ENCODE measurements around the gene RAP1GAP2. TPM values are rescaled to one million over a fixed set of nuclear protein-coding genes. Genes with fewer than 3 reads are reported as not detected.
"Not testable (repeated sequence)": the region's sequence is repeated elsewhere in the genome, so short reads cannot be mapped to it uniquely, and the experiment has no call there.

The RAP1GAP2 gene
- total RNA-seq, 2 experiments from 2014 or later = 9.4 to 11.0 TPM

DNA sequence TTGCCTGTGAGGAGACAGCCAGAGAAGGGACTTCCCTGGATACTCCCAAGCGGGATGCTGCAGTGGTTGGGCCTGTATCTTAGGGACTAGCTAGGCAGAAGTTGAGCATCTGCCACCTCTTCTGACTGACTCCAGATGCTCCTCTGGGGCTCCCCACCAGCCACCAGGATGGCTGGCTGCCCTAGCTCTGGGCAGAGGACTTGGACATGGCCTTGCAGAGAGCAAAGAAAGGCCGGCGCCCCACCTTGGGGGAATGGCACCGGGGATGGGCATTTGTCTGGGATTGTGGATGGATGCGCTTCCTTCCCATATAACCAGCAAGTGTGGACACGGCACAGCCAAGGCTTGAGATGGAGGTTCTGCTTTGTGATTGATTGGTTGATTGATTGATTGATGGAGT is 198.2 kb downstream of the RAP1GAP2 start:
- H3K4me3 Mint-ChIP-seq = no peak overlapping the region
- no peaks in the 10 kb centered on the region for H3K27me3 Mint-ChIP-seq (ENCODE audit: low read depth)
- CTCF ChIA-PET = no interaction called here
- peaks cover 4% of the 10 kb centered on the region for H3K4me1 Mint-ChIP-seq (ENCODE audit: low read depth)
- POLR2A ChIA-PET = no interaction called here
- H3K9me3 Mint-ChIP-seq (ENCODE audit: insufficient read depth) = no peaks in the 10 kb centered on the region
- ATAC-seq = no peak
- no peak overlapping the region for H3K27ac Mint-ChIP-seq
- no peak for DNase-seq
- no peaks in the 10 kb centered on the region for H3K36me3 Mint-ChIP-seq (ENCODE audit: low read depth)

DNA sequence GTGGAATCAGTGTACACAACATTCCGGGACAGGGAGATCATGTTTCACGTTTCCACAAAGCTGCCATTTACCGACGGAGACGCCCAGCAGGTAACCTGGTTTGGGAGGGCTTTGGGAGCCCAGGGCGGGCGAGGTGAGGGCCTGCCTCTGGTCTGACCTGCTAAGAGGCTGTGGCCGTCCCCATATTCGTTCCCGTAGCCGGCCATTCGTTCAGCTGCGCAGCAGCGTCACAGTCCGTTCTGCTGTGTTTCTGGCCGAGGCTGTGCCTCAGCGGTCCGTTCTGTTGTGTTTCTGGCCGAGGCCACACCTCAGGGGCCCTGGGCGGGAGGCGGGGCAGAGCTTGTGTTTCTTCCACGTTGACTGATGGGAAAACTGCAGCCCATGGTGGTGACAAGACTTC is 199.1 kb downstream of the RAP1GAP2 start:
- Mint-ChIP-seq H3K4me1 (ENCODE audit: low read depth) (peaks cover 2% of the 10 kb centered on the region), H3K27ac (no peak overlapping the region), H3K9me3 (ENCODE audit: insufficient read depth) (no peaks in the 10 kb centered on the region), H3K27me3 (ENCODE audit: low read depth) (no peaks in the 10 kb centered on the region), H3K36me3 (ENCODE audit: low read depth) (no peaks in the 10 kb centered on the region), H3K4me3 (no peak overlapping the region)
- no peak for DNase-seq
- ChIA-PET POLR2A (no interaction called here), CTCF (no interaction called here)
- ATAC-seq = no peak

DNA sequence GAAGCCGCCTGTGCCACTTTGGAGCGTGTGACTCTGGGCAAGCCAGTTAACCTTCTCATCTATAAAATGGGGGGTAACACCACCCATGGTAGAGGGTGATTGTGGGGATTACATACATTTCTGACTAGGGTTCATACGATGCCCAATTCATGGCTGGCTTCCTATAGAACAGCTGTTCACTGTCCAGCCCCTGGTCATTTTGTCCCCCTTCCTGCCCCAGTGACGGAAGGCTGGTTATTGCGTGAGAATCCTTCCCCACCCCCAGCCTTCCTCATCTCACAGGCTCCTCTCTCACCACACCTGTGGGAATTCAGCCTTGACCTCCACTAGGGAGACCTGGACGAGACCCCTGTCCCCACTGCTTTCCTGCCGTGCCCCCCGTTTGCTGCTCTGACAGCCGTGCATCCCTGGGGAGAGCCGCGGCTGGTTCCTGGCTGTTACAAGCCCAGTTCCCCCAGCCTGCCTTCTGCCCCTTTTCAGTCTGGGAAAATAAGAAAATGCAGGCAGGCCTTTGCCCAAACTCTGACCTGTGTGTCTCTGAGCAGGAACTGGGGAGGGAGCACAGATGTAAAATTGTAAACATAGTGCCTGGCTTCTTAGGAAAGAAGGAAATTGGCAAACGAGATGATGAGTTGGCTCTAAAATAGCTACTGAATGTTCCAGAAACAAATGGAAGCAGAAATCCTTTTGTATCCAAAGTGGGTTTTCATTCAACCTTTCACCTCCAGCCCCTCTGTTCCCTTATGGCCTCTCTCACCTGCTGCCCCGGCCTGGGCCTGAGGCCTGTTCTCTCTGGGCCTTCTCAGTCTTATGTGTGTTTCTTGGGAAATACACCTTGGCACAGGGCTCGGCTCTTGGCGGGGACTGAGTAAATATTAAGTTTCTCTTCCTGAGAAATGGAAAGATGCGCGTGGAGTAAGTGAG is 199.9 kb downstream of the RAP1GAP2 start:
- CTCF ChIA-PET = no interaction called here
- POLR2A ChIA-PET = no interaction called here
- no peaks in the 10 kb centered on the region for H3K4me1 Mint-ChIP-seq (ENCODE audit: low read depth)
- H3K4me3 Mint-ChIP-seq = no peak overlapping the region
- no peaks in the 10 kb centered on the region for H3K36me3 Mint-ChIP-seq (ENCODE audit: low read depth)
- no peak overlapping the region for H3K27ac Mint-ChIP-seq
- no peaks in the 10 kb centered on the region for H3K9me3 Mint-ChIP-seq (ENCODE audit: insufficient read depth)
- DNase-seq (no peak), ATAC-seq (no peak)
- H3K27me3 Mint-ChIP-seq (ENCODE audit: low read depth) = no peaks in the 10 kb centered on the region

DNA sequence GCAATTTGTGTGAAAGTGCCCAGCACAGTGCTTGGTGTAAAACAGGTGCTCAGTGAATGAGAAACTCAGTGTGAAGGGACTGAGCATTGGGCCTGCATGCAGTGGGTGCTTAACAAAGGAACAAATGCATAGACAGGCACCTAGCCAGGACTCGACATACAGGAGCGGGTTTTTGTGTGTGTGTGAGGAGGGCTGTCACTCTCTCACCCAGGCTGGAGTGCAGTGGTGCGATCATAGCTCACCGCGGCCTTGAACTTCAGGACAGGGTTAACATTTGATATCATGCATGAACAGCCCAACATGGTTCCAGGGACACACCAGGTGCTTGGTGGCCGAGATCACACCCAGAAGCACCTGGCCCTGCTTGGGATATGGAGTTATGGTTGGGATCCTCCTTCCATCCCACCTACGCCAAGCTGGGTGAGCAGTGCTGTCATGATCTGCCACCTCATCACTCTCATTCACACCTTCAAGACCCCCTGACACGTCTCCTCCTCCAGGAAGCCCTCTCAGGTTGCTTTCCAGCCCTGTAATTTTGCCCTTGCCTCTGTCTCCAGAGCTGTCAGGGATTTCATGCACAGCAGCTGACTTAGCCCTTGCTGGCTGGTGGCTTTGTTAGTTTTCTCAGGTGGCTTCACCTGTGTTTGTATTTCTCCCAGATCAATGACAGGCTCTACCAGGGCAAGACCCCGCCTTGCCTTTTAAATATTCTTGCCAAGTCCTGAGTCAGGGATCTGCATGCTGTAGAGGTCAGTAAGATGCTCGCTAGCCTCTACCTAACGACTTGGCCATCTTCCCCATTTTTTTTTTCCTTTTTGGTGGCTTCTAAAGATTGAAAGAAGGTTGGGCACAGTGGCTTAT is 200.8 kb downstream of the RAP1GAP2 start:
- Mint-ChIP-seq H3K27ac (no peak overlapping the region), H3K27me3 (ENCODE audit: low read depth) (no peaks in the 10 kb centered on the region), H3K4me1 (ENCODE audit: low read depth) (no peaks in the 10 kb centered on the region), H3K36me3 (ENCODE audit: low read depth) (no peaks in the 10 kb centered on the region), H3K4me3 (no peak overlapping the region), H3K9me3 (ENCODE audit: insufficient read depth) (no peaks in the 10 kb centered on the region)
- DNase-seq (no peak), ATAC-seq (no peak)
- CTCF ChIA-PET = no interaction called here
- POLR2A ChIA-PET = no interaction called here

GRCh38 chr17:2998469-2998901 is 202.2 kb downstream of the RAP1GAP2 start:
- ATAC-seq; DNase-seq; H3K27ac Mint-ChIP-seq; POLR2A ChIA-PET; H3K4me1 Mint-ChIP-seq (ENCODE audit: low read depth); H3K9me3 Mint-ChIP-seq (ENCODE audit: insufficient read depth); CTCF ChIA-PET; H3K27me3 Mint-ChIP-seq (ENCODE audit: low read depth); H3K36me3 Mint-ChIP-seq (ENCODE audit: low read depth); H3K4me3 Mint-ChIP-seq: not testable (repeated sequence)

GRCh38 chr17:3002538-3003295 is 206.5 kb downstream of the RAP1GAP2 start:
- no peaks in the 10 kb centered on the region for H3K36me3 Mint-ChIP-seq (ENCODE audit: low read depth)
- H3K9me3 Mint-ChIP-seq (ENCODE audit: insufficient read depth) = no peaks in the 10 kb centered on the region
- H3K4me3 Mint-ChIP-seq = no peak overlapping the region
- ATAC-seq (peak; percentile 19), DNase-seq (no peak)
- CTCF ChIA-PET = no interaction called here
- POLR2A ChIA-PET = no interaction called here
- peaks cover 6% of the 10 kb centered on the region for H3K4me1 Mint-ChIP-seq (ENCODE audit: low read depth)
- H3K27ac Mint-ChIP-seq = no peak overlapping the region
- no peaks in the 10 kb centered on the region for H3K27me3 Mint-ChIP-seq (ENCODE audit: low read depth)

DNA sequence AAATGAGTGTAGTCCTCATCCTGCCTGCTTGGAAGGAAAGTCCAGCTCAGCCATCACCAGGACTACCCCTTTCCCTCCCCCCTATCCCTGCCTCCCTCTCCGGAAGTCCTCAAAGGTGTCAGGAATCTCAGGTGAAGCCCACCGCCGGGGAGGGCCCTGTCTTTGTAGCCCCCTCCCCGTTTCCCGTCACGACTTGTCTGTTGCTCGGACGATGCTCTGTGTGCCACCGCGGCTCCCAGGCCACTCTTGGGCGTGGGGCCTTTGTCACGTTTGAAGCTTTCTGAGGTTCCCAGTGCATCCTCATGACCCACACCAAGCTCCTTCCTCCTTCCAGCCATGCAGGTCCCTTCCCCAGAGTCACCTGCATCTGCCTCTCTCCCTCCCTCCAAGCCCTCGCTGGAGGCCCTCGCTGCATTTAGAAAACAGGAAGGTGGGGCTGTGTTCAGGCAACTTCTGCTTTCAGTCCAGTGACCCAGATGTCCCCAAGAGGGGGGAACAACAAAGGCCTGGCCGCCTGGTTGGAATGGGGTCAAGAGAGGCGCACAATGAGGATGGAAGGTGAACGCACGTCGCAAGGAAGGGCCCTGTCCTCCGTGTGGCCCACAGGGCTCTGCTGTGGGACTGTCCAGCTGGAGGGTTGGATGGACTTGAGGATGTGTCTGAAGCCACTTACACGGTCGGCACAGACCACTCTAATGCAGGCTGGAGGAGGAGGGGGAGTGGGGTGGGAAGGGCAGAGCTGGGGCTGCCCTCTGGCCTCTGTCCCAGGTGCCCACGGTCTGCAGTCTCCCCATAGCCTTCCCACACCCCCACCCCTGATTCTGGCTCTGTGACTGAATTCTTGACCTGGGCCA is 207.3 kb downstream of the RAP1GAP2 start:
- Mint-ChIP-seq H3K9me3 (ENCODE audit: insufficient read depth) (no peaks in the 10 kb centered on the region), H3K4me1 (ENCODE audit: low read depth) (peaks cover 6% of the 10 kb centered on the region), H3K27me3 (ENCODE audit: low read depth) (no peaks in the 10 kb centered on the region), H3K27ac (no peak overlapping the region), H3K36me3 (ENCODE audit: low read depth) (no peaks in the 10 kb centered on the region), H3K4me3 (no peak overlapping the region)
- POLR2A ChIA-PET = no interaction called here
- CTCF ChIA-PET = interaction anchor here (0.8 kb wide), 1 partner anchor 155 kb away, joined by 3 read pairs; no protein-coding TSS in a partner anchor
- DNase-seq (no peak), ATAC-seq (no peak)

DNA sequence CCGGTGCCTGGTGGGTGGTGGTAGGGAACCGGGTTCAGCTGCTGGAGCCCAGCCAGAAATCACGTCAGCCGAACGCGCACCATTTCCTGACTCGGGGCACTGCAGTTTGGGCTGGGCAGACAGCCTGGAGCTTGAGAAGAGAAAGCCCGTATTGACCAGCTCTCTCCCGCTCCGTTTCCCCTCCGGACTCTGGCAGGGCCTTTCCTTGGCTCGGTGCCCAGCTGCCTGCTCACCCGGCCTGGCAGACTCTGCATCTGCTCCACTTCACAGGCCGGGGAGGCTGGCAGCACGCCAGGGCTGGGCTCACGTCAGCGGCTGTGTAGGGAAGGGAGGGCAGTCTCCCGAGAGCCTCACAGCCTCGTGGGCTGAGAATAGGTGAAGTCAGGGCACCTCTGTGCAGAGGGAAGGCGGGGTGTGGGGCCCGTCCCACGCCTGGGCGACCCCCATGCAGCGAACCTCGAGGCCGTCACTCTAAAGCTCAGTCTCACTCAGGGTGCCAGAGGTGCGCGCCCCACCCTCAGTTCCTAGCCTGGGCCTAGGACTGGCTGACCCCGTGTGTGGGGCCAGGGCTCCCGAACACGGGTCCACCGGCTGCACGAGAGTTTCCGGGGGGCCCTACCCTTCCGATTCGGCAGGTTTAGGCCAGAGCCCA is 208.0 kb downstream of the RAP1GAP2 start:
- ChIA-PET POLR2A (no interaction called here), CTCF (interaction anchor here (0.8 kb wide), 1 partner anchor 156 kb away, joined by 3 read pairs; no protein-coding TSS in a partner anchor)
- no peaks in the 10 kb centered on the region for H3K36me3 Mint-ChIP-seq (ENCODE audit: low read depth)
- peaks cover 6% of the 10 kb centered on the region for H3K4me1 Mint-ChIP-seq (ENCODE audit: low read depth)
- no peaks in the 10 kb centered on the region for H3K9me3 Mint-ChIP-seq (ENCODE audit: insufficient read depth)
- DNase-seq (peak; percentile 23), ATAC-seq (peak; percentile 23)
- no peaks in the 10 kb centered on the region for H3K27me3 Mint-ChIP-seq (ENCODE audit: low read depth)
- no peak overlapping the region for H3K27ac Mint-ChIP-seq
- H3K4me3 Mint-ChIP-seq = no peak overlapping the region

- no peak for DNase-seq
- no peak for ATAC-seq
- ChIA-PET CTCF (no interaction called here), POLR2A (no interaction called here)
- Mint-ChIP-seq H3K4me3 (no peak overlapping the region), H3K9me3 (ENCODE audit: insufficient read depth) (no peaks in the 10 kb centered on the region), H3K4me1 (ENCODE audit: low read depth) (peaks cover 6% of the 10 kb centered on the region), H3K36me3 (ENCODE audit: low read depth) (no peaks in the 10 kb centered on the region), H3K27ac (no peak overlapping the region), H3K27me3 (ENCODE audit: low read depth) (no peaks in the 10 kb centered on the region)
Measured at GRCh38 chr17:3004925-3005324, 208.7 kb downstream of the RAP1GAP2 start.

DNA sequence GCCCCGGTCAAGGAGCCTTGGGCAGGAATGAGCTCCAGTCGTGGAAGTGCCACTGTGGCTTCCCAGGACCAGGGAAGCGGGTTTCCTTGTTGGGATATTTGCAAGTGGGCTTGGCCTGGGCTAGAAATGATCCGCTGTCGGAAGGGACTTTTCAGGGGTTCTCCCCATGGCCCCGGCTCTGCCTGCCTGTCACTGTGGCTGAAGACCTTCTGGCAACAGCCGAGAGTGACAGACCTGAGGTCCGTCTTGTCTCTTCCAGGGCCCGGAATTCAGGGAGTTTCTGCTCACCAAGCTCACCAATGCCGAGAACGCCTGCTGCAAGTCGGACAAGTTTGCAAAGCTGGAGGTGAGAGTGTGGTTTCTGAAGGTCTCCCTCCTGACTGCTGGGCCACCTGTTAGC is 209.5 kb downstream of the RAP1GAP2 start:
- no peaks in the 10 kb centered on the region for H3K9me3 Mint-ChIP-seq (ENCODE audit: insufficient read depth)
- ChIA-PET POLR2A (no interaction called here), CTCF (no interaction called here)
- H3K36me3 Mint-ChIP-seq (ENCODE audit: low read depth) = no peaks in the 10 kb centered on the region
- no peak overlapping the region for H3K27ac Mint-ChIP-seq
- no peak overlapping the region for H3K4me3 Mint-ChIP-seq
- H3K27me3 Mint-ChIP-seq (ENCODE audit: low read depth) = no peaks in the 10 kb centered on the region
- H3K4me1 Mint-ChIP-seq (ENCODE audit: low read depth) = peaks cover 6% of the 10 kb centered on the region
- no peak for ATAC-seq
- DNase-seq = no peak

- Mint-ChIP-seq H3K4me3 (no peak overlapping the region), H3K4me1 (ENCODE audit: low read depth) (peaks cover 6% of the 10 kb centered on the region), H3K27me3 (ENCODE audit: low read depth) (no peaks in the 10 kb centered on the region), H3K27ac (no peak overlapping the region), H3K36me3 (ENCODE audit: low read depth) (no peaks in the 10 kb centered on the region), H3K9me3 (ENCODE audit: insufficient read depth) (no peaks in the 10 kb centered on the region)
- POLR2A ChIA-PET = no interaction called here
- CTCF ChIA-PET = no interaction called here
- DNase-seq (no peak), ATAC-seq (no peak)
Measured at GRCh38 chr17:3006801-3007200, 210.6 kb downstream of the RAP1GAP2 start.

Data from activated CD8-positive, alpha-beta T cell treated with anti-CD3 and anti-CD28 coated beads, Interleukin-2, amount 10 ng/mL, durations not matched to agents 7 days and 5 days (primary cell).